Muscle of back (tissue), 11 donors: Measurements from ENCODE around the gene STAG1. TPM values are rescaled to one million over a fixed set of nuclear protein-coding genes. Genes with fewer than 3 reads are reported as not detected.
"Not testable (repeated sequence)": the region's sequence is repeated elsewhere in the genome, so short reads cannot be mapped to it uniquely, and the experiment has no call there.

Source experiments
- DNase-seq, 3 donors: peaks; one replicate each; pipeline versions ENCODE4 v3.0.0 to v3.0.0-alpha.2; 2013
- polyA plus RNA-seq, 10 donors: library from polyadenylated mRNA; unstranded; fragments of 120-200 nt; gene quantifications; one replicate each; pipeline ENCODE4 v1.2.1, GENCODE V29; 2013; ENCODE audit not compliant: insufficient read length in 10 of 10

STAG1 gene
- polyA plus RNA-seq, 10 donors: 27.3 to 42.6 (median 35.2) TPM

GRCh38 chr3:136409549-136409948 lies 342.6 kb downstream of the STAG1 start:
- DNase-seq: no peak

DNA sequence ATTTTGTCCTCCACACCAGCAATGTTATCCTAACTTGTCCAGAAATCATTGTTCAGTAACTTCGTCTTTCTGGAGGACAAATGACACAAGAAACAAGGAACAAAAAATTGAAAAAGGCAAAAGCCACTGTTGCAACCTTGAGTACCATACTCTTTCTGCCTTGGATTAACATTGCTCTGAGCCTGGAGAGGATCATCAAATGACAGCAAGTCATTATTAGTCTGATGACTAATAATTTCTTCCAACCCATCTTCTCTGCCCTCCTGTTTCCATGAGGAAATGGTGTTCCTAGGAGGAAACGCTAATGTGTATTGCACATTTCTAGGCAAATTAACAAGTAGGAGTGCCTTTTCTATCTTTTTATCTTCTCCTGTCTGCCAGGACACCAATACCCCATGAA lies 348.1 kb downstream of the STAG1 start:
- DNase-seq: no peak

GRCh38 chr3:136396916-136397315 lies 355.3 kb downstream of the STAG1 start:
- no peak for DNase-seq

DNA sequence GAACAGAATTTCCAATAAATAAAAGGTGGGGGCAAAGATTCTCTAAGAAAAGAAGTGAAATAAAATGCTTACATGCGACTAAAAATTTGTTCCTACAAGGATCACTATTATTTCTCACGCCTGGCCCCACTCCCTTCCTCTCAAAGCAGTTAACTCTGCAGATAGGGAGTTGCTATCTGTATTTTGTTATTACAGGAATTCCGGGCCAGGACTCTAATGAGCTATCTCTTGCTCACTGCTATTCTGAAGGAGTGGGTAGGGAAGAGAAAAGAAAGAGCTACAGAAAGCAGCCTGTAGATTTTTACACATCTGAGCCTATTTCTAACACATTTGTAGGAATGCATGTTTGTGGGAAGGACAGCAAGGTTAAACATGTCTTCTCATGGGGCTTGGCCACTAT lies 361.6 kb downstream of the STAG1 start:
- no peak for DNase-seq

- no peak for DNase-seq
Measured at GRCh38 chr3:136387031-136387430, 365.1 kb downstream of the STAG1 start.

- DNase-seq: no peak
Measured at GRCh38 chr3:136385457-136385856, 366.7 kb downstream of the STAG1 start.

- DNase-seq: no peak
Measured at GRCh38 chr3:136381051-136381450, 371.1 kb downstream of the STAG1 start.

- DNase-seq: no peak
Measured at GRCh38 chr3:136380530-136380929, 371.6 kb downstream of the STAG1 start.

- no peak for DNase-seq
Measured at GRCh38 chr3:136378011-136378410, 374.2 kb downstream of the STAG1 start.

DNA sequence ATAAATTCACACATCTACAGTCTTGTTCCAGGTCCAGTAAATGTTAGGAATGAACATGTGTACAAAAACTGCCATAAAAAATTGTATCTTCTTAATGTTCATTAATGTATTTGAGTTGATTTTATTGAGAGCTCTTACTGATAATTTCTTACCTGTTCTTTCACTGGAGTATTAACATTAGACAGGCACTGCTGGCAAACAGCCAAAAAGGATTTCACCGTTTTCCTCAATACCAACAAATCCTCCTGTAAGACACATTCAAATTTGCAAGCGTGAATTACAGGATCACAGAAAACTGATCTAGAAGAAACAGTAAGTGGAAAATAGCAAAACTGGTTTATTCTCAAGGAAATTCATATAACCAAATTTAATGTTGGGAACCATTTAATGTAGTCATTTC lies 374.7 kb downstream of the STAG1 start:
- no peak for DNase-seq

DNA sequence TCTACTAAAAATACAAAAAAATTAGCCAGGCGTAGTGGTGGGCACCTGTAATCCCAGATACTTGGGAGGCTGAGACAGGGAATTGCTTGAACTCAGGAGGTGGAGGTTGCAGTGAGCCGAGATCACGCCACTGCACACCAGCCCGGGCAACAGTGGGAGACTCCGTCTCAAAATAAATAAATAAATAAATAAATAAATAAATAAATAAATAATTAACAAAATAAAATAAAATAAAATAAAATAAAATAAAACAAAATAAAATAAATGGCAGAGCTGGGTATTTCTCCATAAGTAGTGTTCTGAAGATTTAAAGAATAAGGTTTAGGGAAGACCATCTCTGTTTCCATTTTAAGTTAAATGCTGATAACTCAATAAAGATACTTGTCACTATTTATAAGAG lies 376.4 kb downstream of the STAG1 start:
- not testable (repeated sequence) for DNase-seq

DNA sequence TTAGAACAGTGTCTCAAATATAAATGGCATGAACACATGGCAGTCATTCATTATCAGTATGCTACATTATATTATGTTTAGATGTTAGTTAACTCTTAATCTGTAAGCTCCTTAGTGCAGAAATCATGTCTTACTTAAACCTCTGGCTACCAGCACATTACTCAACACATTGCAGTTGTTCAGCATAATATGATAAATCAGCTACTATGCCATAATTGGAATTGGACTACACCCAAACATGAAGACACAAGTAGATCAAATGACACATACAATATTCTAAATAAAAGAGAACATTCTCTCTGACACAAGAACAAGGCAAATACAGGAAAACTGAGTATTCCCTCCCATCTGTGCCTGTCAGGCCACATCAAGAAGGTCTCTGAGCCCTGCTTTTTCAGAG lies 385.9 kb downstream of the STAG1 start:
- DNase-seq: peak in 2 of 3 donors; percentile 8 to 12

DNA sequence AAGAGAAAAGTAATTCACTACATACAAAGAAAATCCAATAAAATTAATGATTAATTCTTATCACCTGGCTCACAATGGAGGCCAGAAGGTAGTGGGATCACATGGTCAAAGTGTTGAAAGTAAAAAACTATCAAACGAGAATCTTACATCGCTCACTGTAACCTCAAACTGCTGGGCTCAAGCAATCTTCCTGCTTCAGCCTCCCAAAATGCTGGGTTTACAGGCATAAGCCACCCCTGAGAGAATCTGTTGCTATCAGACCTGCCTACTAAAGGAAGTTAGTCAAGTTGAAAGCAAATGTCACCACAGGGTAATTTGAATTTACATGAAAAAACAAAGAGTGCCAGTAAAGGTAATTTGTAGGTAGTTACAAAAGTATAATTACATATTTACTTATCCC lies 398.7 kb downstream of the STAG1 start:
- no peak for DNase-seq

GRCh38 chr3:136351905-136352304 lies 400.3 kb downstream of the STAG1 start:
- DNase-seq: no peak

GRCh38 chr3:136351351-136351750 lies 400.8 kb downstream of the STAG1 start:
- DNase-seq: no peak

DNA sequence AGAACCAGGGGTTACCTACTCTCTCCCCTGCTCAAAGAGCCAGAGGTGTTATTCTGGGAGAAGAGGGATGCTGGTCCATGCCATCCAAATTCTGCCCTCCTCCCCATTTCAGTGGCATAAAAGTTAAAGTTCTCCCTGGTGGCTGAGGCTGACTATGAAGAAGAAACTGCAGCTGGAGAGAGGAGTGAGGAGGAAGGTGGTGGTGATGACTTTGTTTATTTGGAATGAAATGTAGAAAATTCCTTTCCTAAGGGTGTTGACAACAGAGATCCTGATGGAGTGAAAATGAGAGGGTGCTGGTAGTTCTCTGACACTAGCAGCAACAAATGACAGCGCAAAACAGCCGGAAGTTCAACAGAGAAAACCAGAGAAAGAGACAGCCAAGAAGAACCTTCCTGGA lies 401.6 kb downstream of the STAG1 start:
- peak in 1 of 3 donors; percentile 61 for DNase-seq

DNA sequence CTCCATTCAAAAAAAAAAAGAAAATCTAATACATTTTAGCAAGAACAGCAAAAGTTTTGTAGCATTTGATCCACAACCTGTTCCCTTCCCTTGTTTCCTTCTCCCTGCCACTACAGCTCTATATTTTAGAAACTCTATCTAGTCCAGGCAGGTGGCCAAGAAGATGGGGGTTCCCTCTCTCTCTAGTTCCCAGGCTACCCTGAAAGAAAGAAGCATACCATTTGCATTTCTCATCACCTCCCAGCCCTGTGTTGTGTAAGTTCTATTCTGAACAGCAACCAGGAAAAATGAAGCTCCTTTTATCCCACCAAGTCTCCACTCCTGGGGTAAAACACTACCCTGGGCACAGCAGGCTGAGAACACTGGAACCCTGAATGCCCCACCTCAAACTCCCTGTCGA lies 402.0 kb downstream of the STAG1 start:
- peak; percentile 19 to 88 (median 33) for DNase-seq

- no peak for DNase-seq
Measured at GRCh38 chr3:136346486-136346885, 405.7 kb downstream of the STAG1 start.

GRCh38 chr3:136343873-136344555 lies 408.2 kb downstream of the STAG1 start:
- peak; percentile 15 to 79 (median 43) for DNase-seq

- DNase-seq: no peak
Measured at GRCh38 chr3:136343446-136343845, 408.7 kb downstream of the STAG1 start.

GRCh38 chr3:136336329-136337100 lies 415.7 kb downstream of the STAG1 start:
- peak in 2 of 3 donors; percentile 5 to 12 for DNase-seq

GRCh38 chr3:136334726-136335125 lies 417.5 kb downstream of the STAG1 start:
- not testable (repeated sequence) for DNase-seq

GRCh38 chr3:136334209-136334608 lies 418.0 kb downstream of the STAG1 start:
- no peak for DNase-seq
